Measurements from ENCODE around the gene LGI2.

DNA sequence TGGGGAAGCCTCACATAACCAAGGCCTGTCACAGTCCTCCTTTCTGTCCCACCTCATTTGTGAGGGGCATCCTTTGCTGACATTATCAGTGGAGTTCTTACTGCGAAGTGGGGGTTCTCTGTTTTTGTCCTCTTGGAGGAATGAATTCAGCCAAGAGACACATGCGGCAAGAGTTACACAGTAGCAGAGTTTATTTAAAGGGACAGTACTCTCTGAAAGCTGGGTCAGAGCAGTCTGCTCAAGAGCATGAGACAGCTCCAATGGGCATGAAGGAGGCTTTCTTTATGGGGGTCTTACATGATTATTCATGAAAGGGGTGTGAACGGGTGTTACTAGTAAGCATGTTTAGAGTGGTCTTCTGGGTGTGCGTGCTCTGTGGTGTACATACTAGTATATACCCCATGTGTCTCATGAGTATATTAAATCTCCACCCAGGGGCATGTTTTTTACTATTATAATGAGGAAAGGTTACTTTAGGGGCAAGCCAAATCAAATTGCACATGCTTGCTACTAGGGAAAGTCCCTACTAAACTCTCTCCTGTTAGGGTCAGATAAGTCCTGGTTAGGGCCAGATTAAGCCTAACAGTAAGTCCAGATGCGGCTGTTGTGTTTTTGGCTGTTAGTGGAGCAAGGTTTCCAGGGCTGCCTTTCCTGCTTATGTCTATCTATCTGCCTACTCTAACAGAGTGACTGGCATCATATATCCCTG is 19.8 kb upstream of the LGI2 start:
- no peak for TF ChIP-seq POLR2A (IDR thresholded peaks at IDR 0.05)
- TF ChIP-seq, protein P1, sequence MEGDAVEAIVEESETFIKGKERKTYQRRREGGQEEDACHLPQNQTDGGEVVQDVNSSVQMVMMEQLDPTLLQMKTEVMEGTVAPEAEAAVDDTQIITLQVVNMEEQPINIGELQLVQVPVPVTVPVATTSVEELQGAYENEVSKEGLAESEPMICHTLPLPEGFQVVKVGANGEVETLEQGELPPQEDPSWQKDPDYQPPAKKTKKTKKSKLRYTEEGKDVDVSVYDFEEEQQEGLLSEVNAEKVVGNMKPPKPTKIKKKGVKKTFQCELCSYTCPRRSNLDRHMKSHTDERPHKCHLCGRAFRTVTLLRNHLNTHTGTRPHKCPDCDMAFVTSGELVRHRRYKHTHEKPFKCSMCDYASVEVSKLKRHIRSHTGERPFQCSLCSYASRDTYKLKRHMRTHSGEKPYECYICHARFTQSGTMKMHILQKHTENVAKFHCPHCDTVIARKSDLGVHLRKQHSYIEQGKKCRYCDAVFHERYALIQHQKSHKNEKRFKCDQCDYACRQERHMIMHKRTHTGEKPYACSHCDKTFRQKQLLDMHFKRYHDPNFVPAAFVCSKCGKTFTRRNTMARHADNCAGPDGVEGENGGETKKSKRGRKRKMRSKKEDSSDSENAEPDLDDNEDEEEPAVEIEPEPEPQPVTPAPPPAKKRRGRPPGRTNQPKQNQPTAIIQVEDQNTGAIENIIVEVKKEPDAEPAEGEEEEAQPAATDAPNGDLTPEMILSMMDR (IDR thresholded peaks at IDR 0.05 in 4 of 5, conservative IDR thresholded peaks at IDR 0.05 in 1 of 5) = no peak

Measured in gastrocnemius medialis (tissue), 4 donors.